HEK293 (cell line): ENCODE results near the gene PEX11G.

Experiments used
- BCL11A ChIP-seq: fragments of 450-650 bp; formaldehyde crosslinking; IDR thresholded peaks from 2 replicates; pipeline ENCODE4 v1.5.1; 2016; ENCODE audit warnings: low read depth, missing biosample characterization, missing genetic modification characterization
- FEZF1 ChIP-seq: fragments of 450-650 bp; formaldehyde crosslinking; IDR thresholded peaks from 2 replicates; pipeline ENCODE4 v1.5.1; 2016; ENCODE audit warnings: missing biosample characterization, missing genetic modification characterization
- KLF9 ChIP-seq: fragments of 450-650 bp; formaldehyde crosslinking; IDR thresholded peaks from 2 replicates; pipeline ENCODE4 v1.5.1; 2016; ENCODE audit warnings: missing biosample characterization, missing genetic modification characterization, low read depth
- OVOL3 ChIP-seq: fragments of 450-650 bp; formaldehyde crosslinking; IDR thresholded peaks from 2 replicates; pipeline ENCODE4 v1.5.1; 2016; ENCODE audit warnings: missing biosample characterization, missing genetic modification characterization
- PRDM4 ChIP-seq: fragments of 450-650 bp; formaldehyde crosslinking; IDR thresholded peaks from 2 replicates; pipeline ENCODE4 v1.5.1; 2017; ENCODE audit warnings: missing biosample characterization, missing genetic modification characterization
- SP2 ChIP-seq: fragments of 450-650 bp; formaldehyde crosslinking; IDR thresholded peaks from 2 replicates; pipeline ENCODE4 v1.5.1; 2016; ENCODE audit warnings: missing biosample characterization, missing genetic modification characterization
- ZBTB17 ChIP-seq: fragments of 450-650 bp; formaldehyde crosslinking; IDR thresholded peaks from 2 replicates; pipeline ENCODE4 v1.5.1; 2016; ENCODE audit warnings: missing biosample characterization, missing genetic modification characterization
- ZBTB20 ChIP-seq: fragments of 450-650 bp; formaldehyde crosslinking; IDR thresholded peaks from 2 replicates; pipeline ENCODE4 v1.5.1; 2016; ENCODE audit warnings: missing biosample characterization, missing genetic modification characterization
- ZFP3 ChIP-seq: fragments of 450-650 bp; formaldehyde crosslinking; IDR thresholded peaks from 2 replicates; pipeline ENCODE4 v1.5.1; 2016; ENCODE audit warnings: low read depth, missing biosample characterization, missing genetic modification characterization
- ZFP37 ChIP-seq: fragments of 450-650 bp; formaldehyde crosslinking; IDR thresholded peaks from 2 replicates; pipeline ENCODE4 v1.5.1; 2016; ENCODE audit warnings: missing biosample characterization, missing genetic modification characterization
- ZIC2 ChIP-seq: fragments of 450-650 bp; formaldehyde crosslinking; IDR thresholded peaks from 2 replicates; pipeline ENCODE4 v1.5.1; 2016; ENCODE audit warnings: missing biosample characterization, missing genetic modification characterization
- ZNF112 ChIP-seq: fragments of 450-650 bp; formaldehyde crosslinking; IDR thresholded peaks from 2 replicates; pipeline ENCODE4 v1.5.0; 2017; ENCODE audit warnings: missing biosample characterization, missing genetic modification characterization
- ZNF133 ChIP-seq: fragments of 450-650 bp; formaldehyde crosslinking; IDR thresholded peaks from 2 replicates; pipeline ENCODE4 v1.5.1; 2016; ENCODE audit warnings: missing biosample characterization, missing genetic modification characterization
- ZNF175 ChIP-seq: fragments of 450-650 bp; formaldehyde crosslinking; IDR thresholded peaks from 2 replicates; pipeline ENCODE4 v1.5.1; 2016; ENCODE audit warnings: missing biosample characterization, missing genetic modification characterization
- ZNF184 ChIP-seq: fragments of 450-650 bp; IDR thresholded peaks from 2 replicates; pipeline ENCODE4 v1.5.1; 2018; ENCODE audit warnings: missing biosample characterization, mild to moderate bottlenecking, missing genetic modification characterization
- ZNF214 ChIP-seq: fragments of 450-650 bp; formaldehyde crosslinking; IDR thresholded peaks from 2 replicates; pipeline ENCODE4 v1.5.1; 2017; ENCODE audit warnings: missing biosample characterization, mild to moderate bottlenecking, missing genetic modification characterization, borderline replicate concordance
- ZNF223 ChIP-seq: fragments of 450-650 bp; formaldehyde crosslinking; IDR thresholded peaks from 2 replicates; pipeline ENCODE4 v1.5.1; 2016; ENCODE audit warnings: missing biosample characterization, missing genetic modification characterization
- ZNF239 ChIP-seq: fragments of 450-650 bp; formaldehyde crosslinking; IDR thresholded peaks from 2 replicates; pipeline ENCODE4 v1.5.1; 2016; ENCODE audit warnings: missing biosample characterization, missing genetic modification characterization
- ZNF248 ChIP-seq: fragments of 450-650 bp; formaldehyde crosslinking; IDR thresholded peaks from 2 replicates; pipeline ENCODE4 v1.5.1; 2017; ENCODE audit warnings: missing biosample characterization, missing genetic modification characterization
- ZNF311 ChIP-seq: fragments of 450-650 bp; formaldehyde crosslinking; IDR thresholded peaks from 2 replicates; pipeline ENCODE4 v1.5.1; 2017; ENCODE audit warnings: missing biosample characterization, missing genetic modification characterization, borderline replicate concordance
- ZNF391 ChIP-seq: fragments of 450-650 bp; formaldehyde crosslinking; IDR thresholded peaks from 2 replicates; pipeline ENCODE4 v1.5.1; 2016; ENCODE audit warnings: low read depth, missing biosample characterization, missing genetic modification characterization, borderline replicate concordance
- ZNF473 ChIP-seq: fragments of 450-650 bp; formaldehyde crosslinking; IDR thresholded peaks from 2 replicates; pipeline ENCODE4 v1.5.1; 2017; ENCODE audit warnings: missing biosample characterization, missing genetic modification characterization
- ZNF501 ChIP-seq: fragments of 450-650 bp; formaldehyde crosslinking; IDR thresholded peaks from 2 replicates; pipeline ENCODE4 v1.5.1; 2016; ENCODE audit warnings: missing biosample characterization, missing genetic modification characterization
- ZNF544 ChIP-seq: fragments of 450-650 bp; formaldehyde crosslinking; IDR thresholded peaks from 2 replicates; pipeline ENCODE4 v1.5.0; 2017; ENCODE audit warnings: missing biosample characterization, missing genetic modification characterization
- ZSCAN30 ChIP-seq: fragments of 450-650 bp; IDR thresholded peaks from 2 replicates; pipeline ENCODE4 v1.5.1; 2018; ENCODE audit warnings: missing biosample characterization, mild to moderate bottlenecking, missing genetic modification characterization, moderate library complexity
- ZXDB ChIP-seq: fragments of 450-650 bp; formaldehyde crosslinking; IDR thresholded peaks from 2 replicates; pipeline ENCODE4 v1.5.1; 2016; ENCODE audit warnings: missing biosample characterization, missing genetic modification characterization
- TF ChIP-seq, protein P1 (sequence below): fragments of 450-650 bp; formaldehyde crosslinking; IDR thresholded peaks from 2 replicates; pipeline ENCODE4 v1.5.1; 2016; ENCODE audit warnings: missing biosample characterization, missing genetic modification characterization
- TF ChIP-seq, protein P2 (sequence below): fragments of 450-650 bp; formaldehyde crosslinking; IDR thresholded peaks from 2 replicates; pipeline ENCODE4 v1.5.1; 2016; ENCODE audit warnings: missing biosample characterization, missing genetic modification characterization
- TF ChIP-seq, protein P3 (sequence below): fragments of 450-650 bp; formaldehyde crosslinking; IDR thresholded peaks from 2 replicates; pipeline ENCODE4 v1.5.1; 2016; ENCODE audit warnings: missing biosample characterization, missing genetic modification characterization, borderline replicate concordance
- TF ChIP-seq, protein P4 (sequence below): fragments of 450-650 bp; formaldehyde crosslinking; IDR thresholded peaks from 2 replicates; pipeline ENCODE4 v1.5.1; 2016; ENCODE audit warnings: missing biosample characterization, missing genetic modification characterization
- TF ChIP-seq, protein P5 (sequence below): fragments of 450-650 bp; formaldehyde crosslinking; IDR thresholded peaks from 2 replicates; pipeline ENCODE4 v1.5.1; 2016; ENCODE audit warnings: missing biosample characterization, missing genetic modification characterization

The PEX11G gene

GRCh38 chr19:7488736-7489353 is at the start of gene PEX11G (continued):
- TF ChIP-seq, protein P1, sequence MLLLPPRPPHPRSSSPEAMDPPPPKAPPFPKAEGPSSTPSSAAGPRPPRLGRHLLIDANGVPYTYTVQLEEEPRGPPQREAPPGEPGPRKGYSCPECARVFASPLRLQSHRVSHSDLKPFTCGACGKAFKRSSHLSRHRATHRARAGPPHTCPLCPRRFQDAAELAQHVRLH (tag by site-specific recombination): no peak
- TF ChIP-seq ZNF391 (tag by site-specific recombination) (no peak), ZBTB17 (tag by site-specific recombination) (0 out of 2 replicates have a peak, but pooled peaks have one; percentile 31), OVOL3 (no peak), BCL11A (tag by site-specific recombination) (no peak), ZFP3 (tag by site-specific recombination) (no peak), ZNF248 (tag by site-specific recombination) (no peak), ZNF311 (no peak), ZNF501 (no peak), FEZF1 (tag by site-specific recombination) (no peak), PRDM4 (no peak), SP2 (peak; percentile 30; the same call in 1 of the 2 replicates), ZNF175 (tag by site-specific recombination) (no peak), ZNF112 (tag by site-specific recombination) (no peak), ZFP37 (tag by site-specific recombination) (no peak), ZNF239 (tag by site-specific recombination) (no peak), ZSCAN30 (0 out of 2 replicates have a peak, but pooled peaks have one; percentile 21), ZNF473 (tag by site-specific recombination) (no peak), ZBTB20 (tag by site-specific recombination) (peak; percentile 53; the same call in 1 of the 2 replicates), KLF9 (tag by site-specific recombination) (peak; percentile 54), ZNF184 (no peak), ZNF133 (tag by site-specific recombination) (no peak), ZNF214 (tag by site-specific recombination) (no peak), ZIC2 (tag by site-specific recombination) (peak; percentile 46; the same call in 1 of the 2 replicates), ZXDB (tag by site-specific recombination) (peak; percentile 95), ZNF223 (tag by site-specific recombination) (no peak), ZNF544 (no peak)
- TF ChIP-seq, protein P2, sequence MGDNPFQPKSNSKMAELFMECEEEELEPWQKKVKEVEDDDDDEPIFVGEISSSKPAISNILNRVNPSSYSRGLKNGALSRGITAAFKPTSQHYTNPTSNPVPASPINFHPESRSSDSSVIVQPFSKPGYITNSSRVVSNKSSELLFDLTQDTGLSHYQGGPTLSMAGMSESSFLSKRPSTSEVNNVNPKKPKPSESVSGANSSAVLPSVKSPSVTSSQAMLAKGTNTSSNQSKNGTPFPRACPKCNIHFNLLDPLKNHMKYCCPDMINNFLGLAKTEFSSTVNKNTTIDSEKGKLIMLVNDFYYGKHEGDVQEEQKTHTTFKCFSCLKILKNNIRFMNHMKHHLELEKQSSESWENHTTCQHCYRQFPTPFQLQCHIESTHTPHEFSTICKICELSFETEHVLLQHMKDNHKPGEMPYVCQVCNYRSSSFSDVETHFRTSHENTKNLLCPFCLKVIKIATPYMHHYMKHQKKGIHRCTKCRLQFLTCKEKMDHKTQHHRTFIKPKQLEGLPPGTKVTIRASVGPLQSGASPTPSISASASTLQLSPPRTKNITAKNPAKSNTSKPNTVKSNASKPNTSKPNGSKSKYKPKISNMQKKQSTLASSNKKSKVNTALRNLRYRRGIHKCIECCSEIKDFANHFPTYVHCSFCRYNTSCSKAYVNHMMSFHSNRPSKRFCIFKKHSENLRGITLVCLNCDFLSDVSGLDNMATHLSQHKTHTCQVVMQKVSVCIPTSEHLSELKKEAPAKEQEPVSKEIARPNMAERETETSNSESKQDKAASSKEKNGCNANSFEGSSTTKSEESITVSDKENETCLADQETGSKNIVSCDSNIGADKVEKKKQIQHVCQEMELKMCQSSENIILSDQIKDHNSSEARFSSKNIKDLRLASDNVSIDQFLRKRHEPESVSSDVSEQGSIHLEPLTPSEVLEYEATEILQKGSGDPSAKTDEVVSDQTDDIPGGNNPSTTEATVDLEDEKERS (tag by site-specific recombination): no peak
- TF ChIP-seq, protein P3, sequence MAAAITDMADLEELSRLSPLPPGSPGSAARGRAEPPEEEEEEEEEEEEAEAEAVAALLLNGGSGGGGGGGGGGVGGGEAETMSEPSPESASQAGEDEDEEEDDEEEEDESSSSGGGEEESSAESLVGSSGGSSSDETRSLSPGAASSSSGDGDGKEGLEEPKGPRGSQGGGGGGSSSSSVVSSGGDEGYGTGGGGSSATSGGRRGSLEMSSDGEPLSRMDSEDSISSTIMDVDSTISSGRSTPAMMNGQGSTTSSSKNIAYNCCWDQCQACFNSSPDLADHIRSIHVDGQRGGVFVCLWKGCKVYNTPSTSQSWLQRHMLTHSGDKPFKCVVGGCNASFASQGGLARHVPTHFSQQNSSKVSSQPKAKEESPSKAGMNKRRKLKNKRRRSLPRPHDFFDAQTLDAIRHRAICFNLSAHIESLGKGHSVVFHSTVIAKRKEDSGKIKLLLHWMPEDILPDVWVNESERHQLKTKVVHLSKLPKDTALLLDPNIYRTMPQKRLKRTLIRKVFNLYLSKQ (tag by site-specific recombination): no peak
- TF ChIP-seq, protein P4, sequence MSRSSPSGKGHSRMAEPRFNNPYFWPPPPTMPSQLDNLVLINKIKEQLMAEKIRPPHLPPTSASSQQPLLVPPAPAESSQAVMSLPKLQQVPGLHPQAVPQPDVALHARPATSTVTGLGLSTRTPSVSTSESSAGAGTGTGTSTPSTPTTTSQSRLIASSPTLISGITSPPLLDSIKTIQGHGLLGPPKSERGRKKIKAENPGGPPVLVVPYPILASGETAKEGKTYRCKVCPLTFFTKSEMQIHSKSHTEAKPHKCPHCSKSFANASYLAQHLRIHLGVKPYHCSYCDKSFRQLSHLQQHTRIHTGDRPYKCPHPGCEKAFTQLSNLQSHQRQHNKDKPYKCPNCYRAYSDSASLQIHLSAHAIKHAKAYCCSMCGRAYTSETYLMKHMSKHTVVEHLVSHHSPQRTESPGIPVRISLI (tag by site-specific recombination): no peak
- TF ChIP-seq, protein P5, sequence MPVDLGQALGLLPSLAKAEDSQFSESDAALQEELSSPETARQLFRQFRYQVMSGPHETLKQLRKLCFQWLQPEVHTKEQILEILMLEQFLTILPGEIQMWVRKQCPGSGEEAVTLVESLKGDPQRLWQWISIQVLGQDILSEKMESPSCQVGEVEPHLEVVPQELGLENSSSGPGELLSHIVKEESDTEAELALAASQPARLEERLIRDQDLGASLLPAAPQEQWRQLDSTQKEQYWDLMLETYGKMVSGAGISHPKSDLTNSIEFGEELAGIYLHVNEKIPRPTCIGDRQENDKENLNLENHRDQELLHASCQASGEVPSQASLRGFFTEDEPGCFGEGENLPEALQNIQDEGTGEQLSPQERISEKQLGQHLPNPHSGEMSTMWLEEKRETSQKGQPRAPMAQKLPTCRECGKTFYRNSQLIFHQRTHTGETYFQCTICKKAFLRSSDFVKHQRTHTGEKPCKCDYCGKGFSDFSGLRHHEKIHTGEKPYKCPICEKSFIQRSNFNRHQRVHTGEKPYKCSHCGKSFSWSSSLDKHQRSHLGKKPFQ (tag by site-specific recombination): no peak
